Body of pancreas (tissue), 4 donors: ENCODE measurements around the gene CAMTA1.

Experiments used
- CTCF ChIP-seq, 7 experiments: fragments of 450-650 bp in 4 of 7; fragments of 200-600 bp in 3 of 7; sonication (generic) in 3 of 7; IDR thresholded peaks; one replicate each; pipeline ENCODE4 v1.5.1; 2016 to 2019; ENCODE audit warnings: antibody characterized with exemption in 7 of 7
- POLR2A ChIP-seq, 3 donors: fragments of 450-650 bp; IDR thresholded peaks; one replicate each; pipeline ENCODE4 v1.6.1; 2016; ENCODE audit warnings: antibody characterized with exemption in 3 of 3, mild to moderate bottlenecking in 2 of 3

- no peak for TF ChIP-seq POLR2A (IDR thresholded peaks at IDR 0.05)
- TF ChIP-seq CTCF (IDR thresholded peaks at IDR 0.05), result no peak
Observed at GRCh38 chr1:7770669-7770996, 985.4 kb downstream of the CAMTA1 start.
